ENCODE data around the gene UNC93A.
"Not testable (repeated sequence)": the region's sequence is repeated elsewhere in the genome, so short reads cannot be mapped to it uniquely, and the experiment has no call there.

Gene UNC93A

GRCh38 chr6:167290786-167291622 is at the start of gene UNC93A:
UNC93A (plus strand) TSS chr6:167291315; CDS start chr6:167291490, 175 bp downstream.
- Histone ChIP-seq H3K4me1 (no peaks in the 10 kb centered on the region), H3K36me3 (replicated peaks) (no peaks in the 10 kb centered on the region), H3K9me3 (no peaks in the 10 kb centered on the region), H3K27me3 (ENCODE audit: low read depth) (peaks cover 9% of the 10 kb centered on the region), H3K4me3 (no peak within 1 kb of the TSS)
- in situ Hi-C loops (cut with MboI; ENCODE audit: low sequenced_read_pairs): no loop called here
- DNase-seq (ENCODE audit: low spot score in 2 of 2): no peak

GRCh38 chr6:167241321-167242134 is 49.6 kb upstream of the UNC93A start:
- H3K4me1 ChIP-seq; in situ Hi-C loops (cut with MboI; ENCODE audit: low sequenced_read_pairs); H3K36me3 ChIP-seq (replicated peaks); H3K9me3 ChIP-seq; H3K4me3 ChIP-seq; H3K27me3 ChIP-seq (ENCODE audit: low read depth): not testable (repeated sequence)
- peak in 1 of 2 experiments; percentile 25 for DNase-seq (ENCODE audit: low spot score in 2 of 2)

- H3K4me1 ChIP-seq; H3K27me3 ChIP-seq (ENCODE audit: low read depth); H3K36me3 ChIP-seq (replicated peaks); in situ Hi-C loops (cut with MboI; ENCODE audit: low sequenced_read_pairs); H3K9me3 ChIP-seq; DNase-seq (ENCODE audit: low spot score in 2 of 2); H3K4me3 ChIP-seq: not testable (repeated sequence)
Observed at GRCh38 chr6:167242135-167242506, 49.0 kb upstream of the UNC93A start.

DNA sequence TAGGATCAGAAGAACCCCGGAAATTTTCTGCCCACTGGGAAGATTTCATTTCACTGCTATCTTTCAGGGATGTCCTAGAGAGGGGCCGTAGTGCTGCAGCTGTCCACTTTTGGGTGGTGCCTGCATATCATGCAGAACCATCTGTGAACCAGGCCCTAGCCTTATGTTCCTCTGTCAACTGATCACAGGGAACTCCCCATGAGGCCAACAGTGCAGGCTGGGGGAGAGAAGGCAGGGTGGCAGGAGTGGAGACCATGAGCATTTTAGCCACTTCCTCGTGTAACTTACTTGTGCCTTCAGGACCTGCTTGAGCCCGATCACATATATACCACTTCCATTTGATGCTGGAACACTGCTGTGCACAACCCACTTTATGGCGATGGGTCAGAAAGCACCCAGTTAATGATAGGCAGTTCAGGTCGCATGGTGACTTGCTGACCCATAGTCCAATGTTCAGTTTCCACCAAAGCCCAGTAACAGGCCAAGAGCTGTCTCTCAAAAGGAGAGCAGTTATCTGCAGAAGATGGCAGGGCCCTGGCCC is 48.5 kb upstream of the UNC93A start:
- H3K4me3 ChIP-seq; H3K27me3 ChIP-seq (ENCODE audit: low read depth); DNase-seq (ENCODE audit: low spot score in 2 of 2); H3K9me3 ChIP-seq; H3K36me3 ChIP-seq (replicated peaks); in situ Hi-C loops (cut with MboI; ENCODE audit: low sequenced_read_pairs); H3K4me1 ChIP-seq: not testable (repeated sequence)

GRCh38 chr6:167244064-167244960 is 46.8 kb upstream of the UNC93A start:
- H3K4me1 ChIP-seq: peaks cover 7% of the 10 kb centered on the region
- no peak for DNase-seq (ENCODE audit: low spot score in 2 of 2)
- no peaks in the 10 kb centered on the region for H3K9me3 ChIP-seq
- H3K4me3 ChIP-seq: no peak overlapping the region
- H3K36me3 ChIP-seq (replicated peaks): no peaks in the 10 kb centered on the region
- H3K27me3 ChIP-seq (ENCODE audit: low read depth): no peaks in the 10 kb centered on the region
- in situ Hi-C loops (cut with MboI; ENCODE audit: low sequenced_read_pairs): no loop called here

DNA sequence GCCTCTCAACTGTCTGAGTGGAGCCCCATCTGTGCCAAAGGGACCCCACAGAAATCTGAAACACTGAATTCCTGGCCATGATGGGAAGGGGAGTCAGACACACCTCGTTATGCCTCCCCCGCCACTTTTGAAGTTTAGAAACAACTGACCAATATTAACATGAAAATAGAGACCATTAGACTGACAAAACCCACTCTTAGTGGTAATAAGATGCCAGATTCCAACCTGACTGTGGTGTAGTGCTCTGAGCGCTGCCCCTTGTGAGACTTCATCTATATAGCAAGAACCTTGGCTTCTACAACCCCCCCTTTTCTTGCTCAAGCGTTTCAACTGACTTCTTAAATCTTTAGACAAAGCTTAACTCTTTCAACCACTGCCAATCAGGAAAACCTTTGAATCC is 46.1 kb upstream of the UNC93A start:
- Histone ChIP-seq H3K36me3 (replicated peaks) (no peaks in the 10 kb centered on the region), H3K27me3 (ENCODE audit: low read depth) (no peaks in the 10 kb centered on the region), H3K4me1 (peaks cover 7% of the 10 kb centered on the region), H3K4me3 (no peak overlapping the region), H3K9me3 (no peaks in the 10 kb centered on the region)
- in situ Hi-C loops (cut with MboI; ENCODE audit: low sequenced_read_pairs): no loop called here
- peak in 1 of 2 experiments; percentile 10 for DNase-seq (ENCODE audit: low spot score in 2 of 2)

DNA sequence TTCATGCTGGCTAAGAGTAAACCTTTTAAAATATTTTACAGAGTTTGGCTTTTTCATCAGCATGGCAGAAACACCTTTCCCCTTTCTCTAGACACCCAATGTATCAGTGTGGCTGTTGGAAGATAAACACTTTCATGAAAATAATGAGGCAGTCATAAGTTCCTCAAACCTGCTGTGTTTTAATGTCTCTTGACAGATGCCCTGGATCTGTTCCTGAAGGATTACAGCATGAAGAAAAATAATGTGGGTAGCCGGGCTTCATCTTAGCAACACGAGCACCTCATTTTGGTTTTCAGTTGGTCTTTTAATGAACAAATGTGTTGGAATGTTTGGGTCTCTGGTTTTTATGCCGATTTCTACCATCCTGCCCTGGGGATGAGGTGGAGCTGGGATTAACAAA is 45.5 kb upstream of the UNC93A start:
- no peaks in the 10 kb centered on the region for H3K27me3 ChIP-seq (ENCODE audit: low read depth)
- no peak overlapping the region for H3K4me3 ChIP-seq
- in situ Hi-C loops (cut with MboI; ENCODE audit: low sequenced_read_pairs): no loop called here
- H3K4me1 ChIP-seq: peaks cover 7% of the 10 kb centered on the region
- H3K9me3 ChIP-seq: no peaks in the 10 kb centered on the region
- DNase-seq (ENCODE audit: low spot score in 2 of 2): no peak
- H3K36me3 ChIP-seq (replicated peaks): no peaks in the 10 kb centered on the region

GRCh38 chr6:167247814-167248595 is 43.1 kb upstream of the UNC93A start:
- H3K27me3 ChIP-seq (ENCODE audit: low read depth): peaks cover 3% of the 10 kb centered on the region; the same call in 1 of the 2 replicates
- in situ Hi-C loops (cut with MboI; ENCODE audit: low sequenced_read_pairs): no loop called here
- no peaks in the 10 kb centered on the region for H3K36me3 ChIP-seq (replicated peaks)
- no peaks in the 10 kb centered on the region for H3K9me3 ChIP-seq
- DNase-seq (ENCODE audit: low spot score in 2 of 2): no peak
- no peak overlapping the region for H3K4me3 ChIP-seq
- peaks cover 7% of the 10 kb centered on the region for H3K4me1 ChIP-seq

- DNase-seq (ENCODE audit: low spot score in 2 of 2); H3K9me3 ChIP-seq; in situ Hi-C loops (cut with MboI; ENCODE audit: low sequenced_read_pairs); H3K27me3 ChIP-seq (ENCODE audit: low read depth); H3K4me3 ChIP-seq; H3K36me3 ChIP-seq (replicated peaks); H3K4me1 ChIP-seq: not testable (repeated sequence)
Observed at GRCh38 chr6:167248878-167249455, 42.1 kb upstream of the UNC93A start.

- peaks cover 3% of the 10 kb centered on the region; the same call in 1 of the 2 replicates for H3K9me3 ChIP-seq
- no peak for DNase-seq (ENCODE audit: low spot score in 2 of 2)
- no peaks in the 10 kb centered on the region for H3K36me3 ChIP-seq (replicated peaks)
- H3K4me3 ChIP-seq: no peak overlapping the region
- peaks cover 3% of the 10 kb centered on the region; the same call in 1 of the 2 replicates for H3K27me3 ChIP-seq (ENCODE audit: low read depth)
- in situ Hi-C loops (cut with MboI; ENCODE audit: low sequenced_read_pairs): no loop called here
- H3K4me1 ChIP-seq: no peaks in the 10 kb centered on the region
Observed at GRCh38 chr6:167252271-167252670, 38.8 kb upstream of the UNC93A start.

DNA sequence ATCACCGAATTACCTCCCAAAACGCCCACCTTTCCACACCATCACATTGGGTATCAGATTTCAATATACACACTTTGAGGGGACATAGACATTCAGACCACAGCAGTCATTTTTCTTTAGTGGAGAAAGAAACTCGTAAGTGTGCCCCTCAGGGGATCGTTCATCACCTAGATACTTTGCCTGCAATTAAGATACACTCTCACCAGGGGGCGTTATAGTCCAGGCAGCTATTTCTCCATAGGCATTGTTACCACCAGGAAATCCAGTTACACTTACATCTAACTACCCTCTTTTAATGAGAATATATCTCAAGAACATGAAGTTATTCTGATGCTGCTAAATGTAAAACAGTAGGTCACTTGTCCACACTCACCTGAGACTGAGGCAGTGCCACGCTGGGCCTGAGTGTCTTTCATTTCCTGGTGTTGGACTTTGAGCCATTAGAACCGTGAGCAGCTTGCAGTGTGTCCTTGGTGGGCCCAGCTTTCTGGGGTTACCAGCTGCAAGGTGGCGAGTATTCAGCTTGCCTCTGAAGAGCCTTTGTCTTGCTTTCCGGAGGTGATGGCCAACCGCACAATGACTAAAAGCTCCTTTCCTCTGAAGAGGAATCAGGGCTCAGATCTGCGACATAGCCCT is 35.1 kb upstream of the UNC93A start:
- Histone ChIP-seq H3K27me3 (ENCODE audit: low read depth) (no peaks in the 10 kb centered on the region), H3K36me3 (replicated peaks) (no peaks in the 10 kb centered on the region), H3K4me1 (no peaks in the 10 kb centered on the region), H3K4me3 (no peak overlapping the region), H3K9me3 (peaks cover 3% of the 10 kb centered on the region; the same call in 1 of the 2 replicates)
- no peak for DNase-seq (ENCODE audit: low spot score in 2 of 2)
- in situ Hi-C loops (cut with MboI; ENCODE audit: low sequenced_read_pairs): no loop called here

DNA sequence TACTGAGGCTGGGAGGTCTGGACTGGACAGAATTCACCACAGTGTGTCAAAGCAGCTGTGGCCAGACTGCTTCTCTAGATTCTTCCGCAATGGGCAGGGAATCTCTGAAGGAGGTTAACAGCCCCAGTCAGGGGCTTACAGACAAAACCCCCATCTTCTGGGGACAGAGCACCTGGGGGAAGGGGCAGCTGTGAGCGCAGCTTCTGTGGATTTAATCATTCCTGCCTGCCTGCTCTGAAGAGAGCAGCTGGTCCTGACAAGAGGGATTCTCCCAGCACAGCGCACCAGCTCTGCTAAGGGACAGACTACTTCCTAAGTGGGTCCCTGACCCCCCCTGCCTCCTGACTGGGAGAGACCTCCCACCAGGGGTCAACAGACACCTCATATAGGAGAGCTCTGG is 32.5 kb upstream of the UNC93A start:
- Histone ChIP-seq H3K9me3 (peaks cover 3% of the 10 kb centered on the region; the same call in 1 of the 2 replicates), H3K36me3 (replicated peaks) (no peaks in the 10 kb centered on the region), H3K4me3 (no peak overlapping the region), H3K27me3 (ENCODE audit: low read depth) (no peaks in the 10 kb centered on the region), H3K4me1 (no peaks in the 10 kb centered on the region)
- DNase-seq (ENCODE audit: low spot score in 2 of 2): no peak
- in situ Hi-C loops (cut with MboI; ENCODE audit: low sequenced_read_pairs): no loop called here
